HepG2 (cell line): Measurements from ENCODE around the gene ATP6V0A1. TPM values are rescaled to one million over a fixed set of nuclear protein-coding genes. Genes with fewer than 3 reads are reported as not detected.

Source experiments
- ADNP ChIP-seq: sonication (generic); formaldehyde crosslinking; IDR thresholded peaks from 2 replicates; pipeline ENCODE4 v1.4.0; 2020; ENCODE audit warnings: missing genetic modification reagents
- FOXC1 ChIP-seq: sonication (generic); formaldehyde crosslinking; IDR thresholded peaks from 2 replicates; pipeline ENCODE4 v1.8.0; 2022; ENCODE audit warnings: mild to moderate bottlenecking, missing genetic modification reagents, borderline replicate concordance
- KAT7 ChIP-seq: IDR thresholded peaks from 2 replicates; pipeline ENCODE4 v1.6.1; 2018; ENCODE audit warnings: borderline replicate concordance, missing compliant biosample characterization
- KLF13 ChIP-seq: sonication (generic); formaldehyde crosslinking; IDR thresholded peaks from 2 replicates; pipeline ENCODE4 v1.4.0; 2020; ENCODE audit warnings: mild to moderate bottlenecking, missing genetic modification reagents
- MLX ChIP-seq: IDR thresholded peaks from 2 replicates; pipeline ENCODE4 v1.6.1; 2016
- NONO ChIP-seq, 2 experiments: fragments of 450-650 bp in 1 of 2; sonication (generic) in 1 of 2; formaldehyde crosslinking in 1 of 2; IDR thresholded peaks in 1 of 2; conservative IDR thresholded peaks in 1 of 2; 2 replicates each; pipeline versions ENCODE4 v1.6.1 to v1.8.0; 2017 to 2022; ENCODE audit warnings: mild to moderate bottlenecking in 1 of 2, missing genetic modification reagents in 1 of 2, moderate library complexity in 1 of 2
- NR1H2 ChIP-seq: sonication (generic); formaldehyde crosslinking; IDR thresholded peaks from 2 replicates; pipeline ENCODE4 v1.8.1; 2022; ENCODE audit warnings: low read depth, missing genetic modification reagents, borderline replicate concordance
- NR3C1 ChIP-seq: sonication (generic); formaldehyde crosslinking; IDR thresholded peaks from 2 replicates; pipeline ENCODE4 v1.4.0; 2020; ENCODE audit warnings: missing genetic modification reagents
- RFXAP ChIP-seq: sonication (generic); formaldehyde crosslinking; IDR thresholded peaks from 2 replicates; pipeline ENCODE4 v1.4.0; 2020; ENCODE audit warnings: missing genetic modification reagents, borderline replicate concordance
- SMAD1 ChIP-seq: sonication (generic); formaldehyde crosslinking; IDR thresholded peaks from 2 replicates; pipeline ENCODE4 v1.4.0; 2020; ENCODE audit warnings: missing genetic modification reagents, low read depth, mild to moderate bottlenecking, borderline replicate concordance
- ZBTB14 ChIP-seq: sonication (generic); formaldehyde crosslinking; IDR thresholded peaks from 2 replicates; pipeline ENCODE4 v1.4.0; 2020; ENCODE audit warnings: missing genetic modification reagents
- ZNF318 ChIP-seq: sonication (generic); formaldehyde crosslinking; IDR thresholded peaks from 2 replicates; pipeline ENCODE4 v1.4.0; 2020; ENCODE audit warnings: mild to moderate bottlenecking, missing genetic modification reagents
- ZNF572 ChIP-seq: sonication (generic); formaldehyde crosslinking; IDR thresholded peaks from 2 replicates; pipeline ENCODE4 v1.5.1; 2020; ENCODE audit warnings: mild to moderate bottlenecking, missing genetic modification reagents
- ZNF652 ChIP-seq: IDR thresholded peaks from 2 replicates; pipeline ENCODE4 v1.6.1; 2016; ENCODE audit warnings: low read depth, borderline replicate concordance
- ZNF768 ChIP-seq: sonication (generic); formaldehyde crosslinking; IDR thresholded peaks from 2 replicates; pipeline ENCODE4 v1.4.0; 2020; ENCODE audit warnings: missing genetic modification reagents
- polyA plus RNA-seq, 8 experiments: library from polyadenylated mRNA; depleted of rRNA in 3 of 8; stranded (reverse) in 7 of 8; unstranded in 1 of 8; fragments of >200 nt; fragmentation: Illumina TruSeq in 4 of 8; extraction: Trizol in 4 of 8; gene quantifications; 2 replicates each; pipeline versions ENCODE4 v1.2.1 to v1.2.3, GENCODE V29; 2011 to 2016; ENCODE audit warnings: low read depth in 4 of 8, missing spikeins in 1 of 8, mixed read lengths in 1 of 8; ENCODE audit not compliant: insufficient read depth in 1 of 8
- total RNA-seq, 5 experiments: library from RNA; depleted of rRNA; stranded (reverse); fragments of >200 nt; fragmentation: Illumina TruSeq; extraction: Trizol; gene quantifications; 2 replicates each; pipeline ENCODE4 v1.2.3, GENCODE V29; 2016; ENCODE audit warnings: low read depth in 1 of 5
- TF ChIP-seq, protein P1 (sequence below): IDR thresholded peaks from 2 replicates; pipeline ENCODE4 v1.6.1; 2012; ENCODE audit warnings: low read depth, low read length, improper control_type of control experiment

ATP6V0A1 gene
- total and polyA plus RNA-seq, 2 of the 13 experiments (the other 11 are each of a cell fraction or from before 2014, with no cell fraction given): 27.9 to 54.1 TPM

DNA sequence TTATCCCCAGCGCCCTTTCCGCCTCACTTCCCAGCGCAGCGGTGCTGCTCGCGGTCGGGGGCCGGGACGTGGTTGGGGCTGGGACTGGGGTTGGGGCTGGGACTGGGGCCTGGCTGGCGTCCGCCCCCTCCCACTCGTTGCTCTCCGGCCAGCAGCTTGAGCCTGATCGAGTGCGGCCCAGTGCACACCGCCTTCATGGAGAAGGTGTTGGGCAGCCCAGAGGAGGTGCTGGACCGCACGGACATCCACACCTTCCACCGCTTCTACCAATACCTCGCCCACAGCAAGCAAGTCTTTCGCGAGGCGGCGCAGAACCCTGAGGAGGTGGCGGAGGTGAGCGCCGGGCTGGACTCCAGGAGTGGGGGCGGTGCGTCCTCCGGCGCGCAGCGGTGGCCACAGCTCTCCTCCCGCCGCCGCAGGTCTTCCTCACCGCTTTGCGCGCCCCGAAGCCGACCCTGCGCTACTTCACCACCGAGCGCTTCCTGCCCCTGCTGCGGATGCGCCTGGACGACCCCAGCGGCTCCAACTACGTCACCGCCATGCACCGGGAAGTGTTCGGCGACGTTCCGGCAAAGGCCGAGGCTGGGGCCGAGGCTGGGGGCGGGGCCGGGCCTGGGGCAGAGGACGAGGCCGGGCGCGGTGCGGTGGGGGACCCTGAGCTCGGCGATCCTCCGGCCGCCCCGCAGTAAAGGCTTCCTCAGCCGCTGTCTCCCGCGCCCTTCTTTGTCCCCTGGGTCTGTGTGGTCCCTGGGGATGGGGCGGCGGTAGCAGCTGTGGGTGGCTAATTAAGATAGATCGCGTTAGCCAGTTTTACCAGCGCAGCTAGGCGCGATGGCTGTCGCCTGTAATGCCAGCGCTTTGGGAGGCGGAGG lies 95.8 kb downstream of the ATP6V0A1 start (continued):
- TF ChIP-seq ZBTB14 (CRISPR knock-in tag) (peak; percentile 45; the same call in 1 of the 2 replicates), NR1H2 (CRISPR knock-in tag) (0 out of 2 replicates have a peak, but pooled peaks have one; percentile 54), RFXAP (CRISPR knock-in tag) (peak; percentile 75; the same call in 1 of the 2 replicates), KAT7 (peak; percentile 98), ZNF652 (no peak), ZNF318 (CRISPR knock-in tag) (peak; percentile 78; the same call in 1 of the 2 replicates), MLX (CRISPR knock-in tag) (peak; percentile 49), ZNF572 (CRISPR knock-in tag) (peak; percentile 17; the same call in 1 of the 2 replicates), FOXC1 (CRISPR knock-in tag) (peak; percentile 90), SMAD1 (CRISPR knock-in tag) (no peak), ADNP (CRISPR knock-in tag) (0 out of 2 replicates have a peak, but pooled peaks have one; percentile 6), NONO (IDR thresholded peaks at IDR 0.05) (no peak), NONO (CRISPR knock-in tag; conservative IDR thresholded peaks at IDR 0.05) (peak; percentile 95), NR3C1 (CRISPR knock-in tag) (no peak), ZNF768 (CRISPR knock-in tag) (peak; percentile 8), KLF13 (CRISPR knock-in tag) (peak; percentile 94; the same call in 1 of the 2 replicates)
- TF ChIP-seq, protein P1, sequence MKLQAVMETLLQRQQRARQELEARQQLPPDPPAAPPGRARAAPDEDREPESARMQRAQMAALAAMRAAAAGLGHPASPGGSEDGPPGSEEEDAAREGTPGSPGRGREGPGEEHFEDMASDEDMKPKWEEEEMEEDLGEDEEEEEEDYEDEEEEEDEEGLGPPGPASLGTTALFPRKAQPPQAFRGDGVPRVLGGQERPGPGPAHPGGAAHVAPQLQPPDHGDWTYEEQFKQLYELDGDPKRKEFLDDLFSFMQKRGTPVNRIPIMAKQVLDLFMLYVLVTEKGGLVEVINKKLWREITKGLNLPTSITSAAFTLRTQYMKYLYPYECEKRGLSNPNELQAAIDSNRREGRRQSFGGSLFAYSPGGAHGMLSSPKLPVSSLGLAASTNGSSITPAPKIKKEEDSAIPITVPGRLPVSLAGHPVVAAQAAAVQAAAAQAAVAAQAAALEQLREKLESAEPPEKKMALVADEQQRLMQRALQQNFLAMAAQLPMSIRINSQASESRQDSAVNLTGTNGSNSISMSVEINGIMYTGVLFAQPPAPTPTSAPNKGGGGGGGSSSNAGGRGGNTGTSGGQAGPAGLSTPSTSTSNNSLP: no peak
